Stimulated activated CD4-positive, alpha-beta T cell treated with anti-CD3 and anti-CD28 coated beads, Interleukin-2, amount 100 ng/mL, for 24 hours (primary cell): Measurements from ENCODE around the gene MOG.
"Not testable (repeated sequence)": the region's sequence is repeated elsewhere in the genome, so short reads cannot be mapped to it uniquely, and the experiment has no call there.

Source experiments
- DNase-seq, 2 donors: peaks; one replicate each; pipeline ENCODE4 v3.0.0-alpha.2; 2020

The MOG gene

DNA sequence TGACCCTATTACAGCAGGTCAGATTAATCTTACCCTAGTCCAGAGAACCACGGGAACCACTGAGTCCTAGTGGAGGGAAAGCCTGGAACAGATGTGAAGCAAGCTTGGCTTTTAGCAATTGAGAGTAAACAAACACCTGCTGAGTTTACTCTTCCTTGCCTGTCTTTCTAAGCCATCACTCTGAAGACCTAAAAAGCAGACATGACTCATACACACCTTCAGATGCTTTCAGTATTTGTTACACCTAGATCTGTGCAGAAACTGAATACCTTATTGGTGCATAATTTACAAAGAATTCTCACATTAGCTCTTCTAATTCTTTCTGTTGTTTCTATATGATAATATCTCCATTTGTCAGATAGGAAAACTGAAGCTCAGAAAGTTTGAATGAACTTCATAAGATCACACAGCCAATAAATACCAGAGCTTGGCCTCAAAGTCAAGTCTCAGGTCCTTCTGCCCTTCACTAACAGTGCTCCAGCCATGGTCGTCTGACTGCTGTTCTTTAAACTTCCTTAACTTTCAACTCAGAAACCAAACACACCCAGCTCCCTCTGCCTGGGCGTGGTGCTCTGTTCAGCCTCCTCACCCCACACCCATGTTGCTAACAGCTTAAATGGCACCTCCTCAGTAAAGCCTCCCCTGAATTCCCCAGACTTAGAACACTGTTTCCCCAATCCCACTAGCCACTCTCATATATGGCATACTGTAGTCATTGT, 15.3 kb upstream of the MOG start:
- DNase-seq = peak in 1 of 2 donors; percentile 16

- no peak for DNase-seq
Observed at GRCh38 chr6:29647927-29648642, 8.8 kb upstream of the MOG start.

DNA sequence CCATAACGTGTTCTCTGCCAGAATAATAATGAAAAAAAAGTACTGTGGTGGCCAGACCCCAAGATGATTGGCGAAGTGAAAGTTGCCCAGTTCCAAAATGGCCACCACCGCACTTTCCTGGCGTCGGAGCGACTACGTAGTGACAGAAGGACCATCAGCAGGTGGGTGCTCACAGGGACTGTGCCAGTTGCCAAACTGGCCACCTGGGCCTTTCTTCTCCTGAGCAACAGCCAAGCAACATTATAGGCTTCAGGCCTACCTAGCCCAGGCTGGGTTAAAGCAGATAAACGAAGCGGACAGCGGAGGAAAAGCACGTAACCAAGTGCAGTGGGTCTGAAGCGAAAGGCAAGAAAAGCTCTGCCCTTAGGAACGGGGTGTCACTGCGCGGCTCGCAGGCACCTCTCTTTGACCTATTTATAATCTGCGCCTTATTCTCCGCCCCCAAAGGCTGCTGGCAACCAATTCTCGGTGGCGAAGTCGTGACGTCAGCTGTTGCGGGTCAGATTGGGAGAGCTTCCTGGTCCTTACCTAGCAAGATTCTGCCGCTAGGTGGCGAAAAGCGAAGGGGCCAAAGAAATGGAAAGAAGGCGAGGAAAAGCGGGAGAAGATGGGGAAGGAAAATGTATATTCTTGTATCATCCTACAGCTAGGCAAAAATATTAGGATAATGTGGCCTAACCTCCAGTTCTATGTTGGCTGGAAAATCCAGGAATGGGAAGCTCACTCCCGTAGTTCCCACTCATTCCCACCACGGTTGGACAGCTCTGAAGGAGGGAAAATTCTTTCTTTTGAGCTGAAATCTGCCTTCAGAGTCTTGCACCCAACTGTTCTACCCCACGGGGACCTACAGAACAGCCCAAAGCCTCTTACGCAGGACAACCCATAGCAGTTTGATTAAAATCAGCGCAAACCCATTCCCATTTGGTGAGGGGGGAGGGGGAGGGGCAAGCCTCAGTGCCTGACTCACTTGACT, 6.9 kb upstream of the MOG start:
- DNase-seq = peak; percentile 98 to 99

GRCh38 chr6:29651413-29652197, 5.3 kb upstream of the MOG start:
- no peak for DNase-seq

DNA sequence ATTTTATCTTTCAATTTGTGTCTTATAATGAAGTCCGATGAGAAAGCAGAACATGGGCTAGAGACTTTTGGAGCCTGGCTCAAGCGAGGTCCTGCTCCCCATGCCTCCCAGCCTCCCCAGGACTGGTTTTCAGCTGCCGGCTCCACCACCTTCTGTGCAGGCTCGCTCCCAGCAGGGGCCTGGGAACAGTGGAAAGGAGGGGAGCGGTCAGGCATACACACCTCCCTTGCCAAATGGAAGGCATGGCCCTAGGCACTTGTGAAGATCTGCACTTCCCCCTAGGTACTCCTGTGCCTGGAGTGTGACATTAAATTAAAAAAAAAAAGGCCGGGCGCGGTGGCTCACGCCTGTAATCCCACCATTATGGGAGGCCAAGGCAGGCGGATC, 4.7 kb upstream of the MOG start:
- DNase-seq = no peak

GRCh38 chr6:29653452-29654038, 3.3 kb upstream of the MOG start:
- DNase-seq = peak in 1 of 2 donors; percentile 48

- no peak for DNase-seq
Observed at GRCh38 chr6:29655658-29656057, 1.2 kb upstream of the MOG start.

DNA sequence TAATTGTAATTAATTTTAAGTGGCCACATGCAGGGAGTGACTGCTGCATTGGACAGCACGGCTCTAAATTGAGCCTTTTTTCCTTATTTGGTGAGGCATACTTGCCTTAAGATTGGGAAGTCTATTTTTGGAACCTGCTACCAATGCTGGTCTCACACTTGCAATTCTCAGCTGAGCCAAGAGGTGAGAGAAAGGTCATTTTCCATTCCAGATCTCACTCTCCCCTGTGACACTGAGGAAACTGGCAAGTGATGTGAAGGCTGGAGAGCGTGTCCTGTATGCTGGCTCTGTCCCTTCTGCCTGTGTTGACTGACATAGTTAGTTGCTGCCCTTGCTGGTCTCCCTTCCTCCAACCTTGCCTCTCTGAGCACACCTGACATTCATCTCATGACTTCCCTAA, 735 bp upstream of the MOG start:
- DNase-seq = no peak

DNA sequence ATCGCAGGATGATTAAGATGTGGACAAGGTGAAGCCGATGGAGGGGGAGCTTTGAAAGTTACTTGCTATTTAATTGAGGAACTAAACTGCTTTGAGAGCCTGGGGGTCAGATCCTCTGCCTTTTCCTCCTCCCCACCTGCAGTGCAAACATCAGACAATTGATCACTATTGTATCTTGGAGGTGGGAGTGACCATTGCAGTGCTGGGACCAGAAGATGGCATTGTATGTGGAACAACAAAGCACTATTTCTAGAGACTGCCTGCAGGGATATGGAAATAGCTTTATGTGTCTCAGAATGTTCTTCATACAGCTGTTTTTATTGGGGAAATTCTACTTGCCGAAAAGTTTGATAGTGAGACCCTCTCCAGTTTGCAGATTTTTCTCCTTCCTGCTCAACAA, 4.2 kb downstream of the MOG start:
- no peak for DNase-seq

DNA sequence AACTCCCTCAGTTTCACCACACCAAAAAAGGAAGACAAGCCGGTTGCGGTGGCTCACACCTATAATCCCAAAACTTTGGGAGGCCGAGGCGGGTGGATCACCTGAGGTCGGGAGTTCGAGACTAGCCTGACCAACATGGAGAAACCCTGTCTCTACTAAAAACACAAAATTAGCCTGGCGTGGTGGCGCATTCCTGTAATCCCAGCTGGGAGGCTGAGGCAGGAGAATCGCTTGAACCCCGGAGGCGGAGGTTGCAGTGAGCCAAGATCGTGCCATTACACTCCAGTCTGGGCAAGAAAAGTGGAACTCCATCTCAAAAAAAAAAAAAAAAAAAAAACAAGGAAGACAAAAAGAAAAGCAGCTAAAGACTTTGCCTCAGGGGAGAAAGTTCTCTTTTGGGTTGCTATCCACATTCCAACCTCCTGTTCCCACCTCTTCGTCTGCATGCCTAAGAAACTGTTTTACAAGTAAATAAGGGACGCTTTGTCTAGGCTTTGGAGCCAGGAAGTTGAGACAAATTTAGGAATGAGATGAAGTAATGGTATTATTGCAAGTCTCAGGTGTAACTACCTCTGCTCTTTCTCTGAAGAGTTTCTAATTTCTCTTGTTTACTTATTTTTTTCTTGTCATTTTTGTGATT, 4.7 kb downstream of the MOG start:
- DNase-seq = not testable (repeated sequence)

GRCh38 chr6:29663300-29664042, 6.6 kb downstream of the MOG start:
- no peak for DNase-seq

GRCh38 chr6:29665942-29666825, 9.3 kb downstream of the MOG start:
- no peak for DNase-seq

- DNase-seq = no peak
Observed at GRCh38 chr6:29666826-29667130, 9.9 kb downstream of the MOG start.

DNA sequence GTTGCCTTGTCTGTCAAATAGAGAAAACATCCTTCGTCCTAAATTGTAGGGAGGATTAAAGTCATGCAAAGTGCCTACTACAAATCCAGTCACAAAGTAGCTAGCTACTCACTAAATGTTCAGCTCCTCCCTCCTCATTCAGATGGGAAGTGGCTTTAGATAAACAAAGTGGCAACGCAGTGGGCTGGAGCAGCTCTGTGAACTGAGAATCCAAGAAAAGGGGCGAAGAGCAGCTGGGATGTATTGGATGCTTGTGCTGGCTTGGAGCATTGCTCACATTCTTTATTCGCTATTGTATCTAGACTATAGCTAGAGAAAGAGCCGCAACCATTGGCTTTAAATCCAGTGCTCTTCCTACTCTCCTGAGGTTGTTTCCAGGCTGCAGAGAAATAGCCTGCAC, 10.3 kb downstream of the MOG start:
- DNase-seq = no peak

- no peak for DNase-seq
Observed at GRCh38 chr6:29671026-29671425, 14.1 kb downstream of the MOG start.

- not testable (repeated sequence) for DNase-seq
Observed at GRCh38 chr6:29672116-29672515, 15.2 kb downstream of the MOG start.

- DNase-seq = no peak
Observed at GRCh38 chr6:29673161-29673560, 16.3 kb downstream of the MOG start.

GRCh38 chr6:29674008-29674407, 17.1 kb downstream of the MOG start:
- no peak for DNase-seq

GRCh38 chr6:29675561-29675960, 18.7 kb downstream of the MOG start:
- DNase-seq = no peak

- DNase-seq = no peak
Observed at GRCh38 chr6:29676981-29677601, 20.2 kb downstream of the MOG start.
